GM19397 (cell line): Measurements from ENCODE around the gene KIF16B.

Experiments
- ATAC-seq: cut with Tn5 transposase; IDR thresholded peaks from one replicate; pipeline ENCODE4 v1.9.1; 2021; ENCODE audit warnings: mild to moderate bottlenecking, moderate library complexity; ENCODE audit not compliant: unreplicated experiment

The KIF16B gene

DNA sequence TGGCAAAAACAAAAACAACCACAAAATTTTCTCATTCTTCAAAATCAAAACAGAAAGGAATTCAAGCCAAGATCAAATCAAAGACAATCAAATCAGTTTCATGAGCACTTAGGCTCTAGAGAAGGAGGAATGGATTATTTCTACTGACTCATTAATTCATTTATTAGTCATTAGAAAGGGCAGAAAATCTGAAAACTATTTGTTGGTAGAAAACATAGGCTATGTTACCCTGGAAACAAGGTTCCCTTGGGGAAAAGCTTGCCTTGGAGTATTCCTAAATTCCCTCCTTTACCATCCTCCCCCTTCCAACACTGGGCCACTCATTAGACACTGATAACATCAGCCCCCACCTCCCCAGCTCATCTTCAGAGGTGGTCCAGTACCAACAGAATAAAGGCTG is 17.5 kb downstream of the KIF16B start:
- no peak for ATAC-seq

DNA sequence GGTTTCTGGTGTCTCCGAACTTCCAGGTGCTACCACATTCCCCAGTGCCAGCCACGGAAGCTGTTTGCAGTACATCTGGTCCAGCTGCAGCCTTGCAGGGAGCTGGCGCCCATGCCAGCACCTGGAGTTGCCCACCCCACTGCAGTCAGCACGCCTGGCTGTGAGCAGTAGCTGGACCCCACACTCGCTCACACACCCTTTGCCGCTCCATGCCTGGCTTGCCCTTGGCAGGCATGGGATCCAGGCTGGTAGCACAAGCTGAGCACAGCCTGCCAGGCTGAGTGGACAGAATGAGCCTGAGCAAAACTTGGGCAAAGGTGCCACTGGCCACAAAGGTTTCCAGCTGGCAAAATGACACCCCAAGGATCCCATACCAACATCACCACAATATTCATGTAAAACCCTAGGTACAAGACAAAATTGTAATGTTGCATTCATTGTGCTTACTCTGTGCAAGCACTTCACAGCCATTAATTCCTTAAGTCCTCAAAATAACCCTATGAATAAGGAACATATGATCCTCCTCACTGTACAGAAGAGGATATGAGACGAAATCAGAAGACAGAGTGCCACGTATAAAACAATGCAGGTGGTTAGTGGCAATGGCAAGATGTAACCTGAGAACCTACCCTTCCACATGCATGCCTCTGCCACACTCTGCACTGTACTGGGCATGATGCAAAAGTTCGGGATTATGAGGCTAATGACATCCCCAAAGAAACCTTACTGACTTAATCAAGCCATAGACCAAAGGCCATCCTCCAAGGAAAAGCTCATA is 18.3 kb downstream of the KIF16B start:
- ATAC-seq = no peak

DNA sequence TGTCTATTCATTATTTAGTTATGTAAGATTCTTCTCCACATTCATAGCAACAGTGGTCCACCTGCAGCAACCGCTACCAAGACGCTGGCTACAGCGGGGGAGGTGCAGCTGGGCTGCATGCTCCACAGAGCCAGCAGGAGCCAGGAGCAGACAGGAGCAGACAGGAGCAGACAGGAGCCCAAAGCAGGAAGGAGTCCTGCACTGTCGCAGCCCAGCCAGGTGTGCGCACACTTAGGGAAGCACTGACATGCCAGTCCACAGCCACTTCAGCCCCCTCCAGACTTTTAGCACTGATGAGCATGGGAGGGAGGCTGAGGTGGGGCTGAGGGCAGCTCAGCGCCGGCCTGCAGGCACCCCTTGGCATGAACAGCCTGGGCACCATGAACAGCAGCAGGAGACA is 19.6 kb downstream of the KIF16B start:
- ATAC-seq = no peak

DNA sequence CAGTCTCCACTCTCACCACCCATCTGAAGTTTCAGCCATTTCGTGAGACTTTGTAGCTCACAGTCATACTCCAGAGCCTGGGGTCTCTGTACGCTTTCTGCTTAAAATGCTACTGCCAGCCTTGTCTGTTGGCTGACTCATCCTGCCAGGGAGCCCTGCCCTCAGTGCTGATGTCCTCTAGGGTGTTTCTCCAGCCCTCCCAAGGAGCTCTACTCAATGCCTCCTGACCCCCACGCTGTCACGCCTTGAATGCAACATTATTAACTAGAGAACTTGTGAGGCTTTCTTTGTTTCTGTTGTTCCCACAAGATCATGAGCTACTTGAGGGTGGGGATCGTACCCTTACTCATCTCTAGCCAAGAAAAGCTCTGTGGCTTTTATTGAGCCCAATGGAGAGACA is 20.1 kb downstream of the KIF16B start:
- ATAC-seq = no peak

DNA sequence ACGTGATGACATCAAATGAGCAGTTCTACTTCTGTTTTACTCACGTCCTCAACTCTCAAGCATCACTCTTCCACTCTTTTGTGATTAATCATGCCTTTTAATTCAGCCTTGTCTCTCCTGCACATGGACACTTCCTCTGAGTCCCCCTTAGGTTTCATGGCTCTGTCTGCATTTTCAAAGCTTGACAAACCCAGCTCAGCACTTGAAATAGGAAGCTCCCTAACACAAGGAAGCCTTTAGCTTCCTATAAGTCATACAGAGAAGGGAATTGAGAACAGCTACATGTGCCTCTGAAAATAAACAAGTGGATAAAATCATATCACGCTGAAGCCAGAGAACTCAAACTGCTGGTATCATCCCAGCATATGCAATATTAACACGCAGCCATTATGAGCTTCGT is 21.2 kb downstream of the KIF16B start:
- ATAC-seq = no peak

DNA sequence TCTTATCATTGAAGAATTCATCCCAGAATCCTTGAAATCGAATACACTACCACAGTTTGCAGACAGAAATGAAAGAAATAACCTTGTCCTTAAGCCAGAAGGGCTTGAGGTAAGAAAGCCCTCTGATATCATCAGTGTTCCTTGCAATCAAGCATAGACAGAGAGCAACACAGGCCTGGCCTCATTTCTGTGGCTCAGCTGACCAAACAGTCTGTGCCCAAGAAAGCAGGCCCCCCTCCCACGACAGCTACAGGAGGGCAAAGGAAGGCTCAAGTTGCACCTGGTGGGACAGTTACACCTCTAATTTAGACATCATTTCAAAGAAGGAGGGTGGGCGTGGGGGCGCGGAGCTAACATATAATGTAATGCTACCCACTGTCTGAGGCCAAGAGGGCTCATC is 21.6 kb downstream of the KIF16B start:
- no peak for ATAC-seq

DNA sequence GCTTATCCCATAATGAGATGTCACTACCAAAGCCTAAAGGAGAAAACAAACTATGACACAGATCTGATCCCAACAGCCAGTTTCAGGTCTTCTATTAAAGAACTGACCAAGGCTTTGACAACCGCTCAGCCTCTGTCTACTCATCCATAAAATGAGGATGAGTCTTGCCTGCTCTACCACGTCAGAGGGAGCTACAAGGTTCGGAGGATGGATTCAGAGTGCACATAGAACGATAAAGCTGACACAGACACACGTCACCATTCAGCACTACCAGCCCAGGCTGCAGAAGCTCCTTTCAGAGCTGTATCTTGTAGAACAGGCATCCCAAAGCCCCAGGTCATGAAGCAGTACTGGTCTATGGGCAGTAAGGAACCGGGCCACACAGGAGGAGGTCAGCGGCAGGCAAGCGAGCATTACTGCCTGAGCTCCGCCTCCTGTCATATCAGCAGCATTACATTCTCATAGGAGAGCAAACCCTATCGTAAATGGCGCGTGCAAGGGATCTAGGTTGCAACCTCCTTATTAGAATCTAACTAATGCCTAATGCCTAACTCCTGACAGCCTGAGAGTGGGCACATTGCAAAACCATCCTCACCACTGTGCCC is 25.1 kb downstream of the KIF16B start:
- no peak for ATAC-seq

DNA sequence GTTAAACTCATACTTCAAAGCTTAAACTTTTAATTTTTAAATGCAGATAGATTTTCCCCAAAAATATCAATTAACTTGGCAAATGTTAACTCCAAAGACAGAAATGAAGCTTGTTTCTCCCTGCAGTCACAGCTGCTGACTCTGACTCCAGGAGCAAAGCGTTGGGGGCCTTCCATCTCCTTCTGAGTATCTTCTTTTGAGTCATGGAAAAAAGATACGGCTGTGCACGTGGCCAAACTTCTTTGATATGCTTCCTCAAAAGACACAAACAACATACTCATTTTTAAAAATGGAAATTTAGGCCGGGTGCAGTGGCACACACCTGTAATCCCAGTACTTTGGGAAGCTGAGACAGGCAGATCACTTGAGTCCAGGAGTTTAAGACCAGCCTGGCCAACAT is 28.3 kb downstream of the KIF16B start:
- ATAC-seq = no peak

DNA sequence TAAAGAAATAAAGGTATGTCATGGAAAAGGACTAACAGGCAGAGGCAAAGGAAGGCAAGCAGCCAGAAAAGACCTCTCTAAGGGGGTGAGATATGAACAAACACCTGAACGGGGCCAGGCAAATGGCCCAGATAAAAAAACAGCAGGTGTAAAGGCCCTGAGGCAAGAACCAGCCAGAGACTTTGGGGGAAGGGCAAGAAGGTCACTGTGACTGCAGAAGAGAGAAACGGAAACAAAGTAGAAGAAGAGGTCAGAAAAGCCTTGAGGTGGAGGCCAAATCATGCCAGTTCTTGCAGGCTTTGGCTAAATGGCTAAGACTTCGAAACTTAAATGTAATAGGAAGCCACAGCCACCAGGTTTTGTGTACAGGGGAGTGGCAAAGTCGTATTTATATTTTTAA is 30.8 kb downstream of the KIF16B start:
- no peak for ATAC-seq

DNA sequence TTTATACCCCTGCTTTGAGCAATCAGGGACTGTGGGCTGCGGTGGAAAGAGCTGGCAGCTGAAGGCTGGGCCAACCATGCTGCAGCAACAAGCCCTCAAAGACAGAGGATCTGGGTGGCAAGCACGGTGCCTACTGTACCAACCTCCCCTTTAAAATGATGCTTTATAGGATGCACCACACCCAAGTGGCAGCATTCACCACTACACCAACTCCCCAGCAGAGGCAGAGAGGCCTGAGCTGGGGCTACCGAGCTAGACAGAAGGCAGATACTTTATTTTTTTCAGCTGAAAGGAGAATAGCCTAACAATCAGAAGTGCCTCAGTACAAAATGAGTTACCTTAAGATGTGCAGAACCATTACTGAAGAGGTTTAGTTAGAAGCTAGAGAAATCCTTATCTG is 31.4 kb downstream of the KIF16B start:
- no peak for ATAC-seq

DNA sequence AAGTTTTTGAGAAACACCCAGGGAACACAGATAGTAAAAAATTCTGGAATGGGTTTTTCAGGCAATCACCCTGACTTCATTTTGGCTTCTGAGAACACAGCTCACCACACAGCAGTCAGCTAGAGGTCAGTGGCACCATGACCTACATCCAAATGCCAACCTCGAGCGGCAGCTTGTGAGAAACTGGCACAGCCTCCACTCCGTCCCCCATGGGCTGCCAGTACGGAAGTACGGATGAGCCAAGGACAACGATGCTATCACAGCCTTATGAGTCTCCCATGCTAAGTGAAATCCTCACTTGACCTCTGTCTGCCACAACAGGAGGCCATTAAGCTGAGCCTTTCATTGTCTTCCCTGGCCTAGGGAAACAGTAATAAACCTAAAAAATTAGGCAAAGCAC is 32.0 kb downstream of the KIF16B start:
- ATAC-seq = no peak

DNA sequence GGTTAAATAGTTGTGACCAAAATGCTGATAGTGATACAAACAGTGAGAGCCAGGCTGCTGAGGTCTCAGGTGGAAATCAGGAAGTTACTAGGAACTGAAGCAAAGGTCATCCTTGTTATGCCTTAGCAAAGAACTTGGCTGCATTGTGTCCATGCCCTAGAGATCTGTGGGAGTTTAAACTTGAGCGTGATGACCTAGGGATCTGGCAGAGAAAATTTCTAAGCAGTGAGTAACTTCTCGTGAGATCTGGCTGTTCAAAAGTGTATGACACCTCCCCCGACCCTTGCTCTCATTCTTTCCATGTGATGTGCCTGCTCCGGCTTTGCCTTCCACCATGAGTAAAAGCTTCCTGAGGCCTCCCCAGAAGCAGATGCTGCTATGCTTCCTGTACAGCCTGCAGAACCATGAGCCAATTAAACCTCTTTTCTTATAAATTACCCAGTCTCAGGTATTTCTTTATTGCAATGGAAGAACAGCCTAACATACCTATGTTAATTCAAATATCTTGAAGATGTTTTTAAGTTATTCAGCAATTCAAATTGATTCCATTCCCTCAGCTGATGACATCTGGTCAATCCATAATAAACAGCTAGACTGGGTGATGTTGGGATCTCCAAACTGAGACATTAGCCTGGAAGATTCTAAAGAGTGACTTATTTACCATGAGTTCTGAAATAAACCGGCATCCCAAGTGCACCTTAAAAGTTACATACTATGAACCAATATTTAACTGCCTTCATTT is 33.8 kb downstream of the KIF16B start:
- ATAC-seq = no peak

DNA sequence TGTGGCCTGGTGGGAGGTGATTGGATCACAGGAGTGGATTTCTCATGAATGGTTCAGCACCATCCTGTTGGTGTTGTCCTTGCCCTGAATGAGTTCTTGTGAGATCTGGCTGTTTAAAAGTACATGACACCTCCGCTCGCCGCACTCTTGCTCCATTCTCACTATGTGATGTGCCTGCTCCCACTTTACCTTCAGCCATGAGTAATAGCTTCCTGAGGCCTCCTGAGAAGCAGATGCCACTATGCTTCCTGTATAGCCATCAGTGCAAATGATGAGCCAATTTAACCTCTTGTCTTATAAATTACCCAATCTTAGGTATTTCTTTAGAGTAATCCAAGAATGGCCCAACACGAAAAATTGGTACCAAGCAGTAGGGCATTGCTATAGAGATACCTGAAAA is 34.5 kb downstream of the KIF16B start:
- ATAC-seq = no peak

DNA sequence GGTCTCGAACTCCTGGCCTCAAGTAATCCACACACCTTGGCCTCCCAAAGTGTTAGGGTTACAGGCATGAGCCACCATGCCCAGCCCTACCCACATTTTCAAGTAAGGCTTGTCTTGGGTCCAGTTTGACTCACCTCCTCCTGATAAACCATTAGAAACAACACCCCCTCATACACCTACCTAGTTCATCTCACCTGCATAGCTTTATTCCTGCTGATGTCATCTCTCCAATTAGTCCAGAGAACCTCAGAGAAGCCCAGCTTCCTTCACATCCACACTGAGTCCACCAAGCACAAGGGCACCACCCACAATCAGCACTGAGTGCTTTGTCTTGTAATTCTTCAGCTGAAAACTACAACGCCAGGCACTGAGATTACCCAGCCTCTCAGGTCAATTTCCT is 35.3 kb downstream of the KIF16B start:
- ATAC-seq = no peak

DNA sequence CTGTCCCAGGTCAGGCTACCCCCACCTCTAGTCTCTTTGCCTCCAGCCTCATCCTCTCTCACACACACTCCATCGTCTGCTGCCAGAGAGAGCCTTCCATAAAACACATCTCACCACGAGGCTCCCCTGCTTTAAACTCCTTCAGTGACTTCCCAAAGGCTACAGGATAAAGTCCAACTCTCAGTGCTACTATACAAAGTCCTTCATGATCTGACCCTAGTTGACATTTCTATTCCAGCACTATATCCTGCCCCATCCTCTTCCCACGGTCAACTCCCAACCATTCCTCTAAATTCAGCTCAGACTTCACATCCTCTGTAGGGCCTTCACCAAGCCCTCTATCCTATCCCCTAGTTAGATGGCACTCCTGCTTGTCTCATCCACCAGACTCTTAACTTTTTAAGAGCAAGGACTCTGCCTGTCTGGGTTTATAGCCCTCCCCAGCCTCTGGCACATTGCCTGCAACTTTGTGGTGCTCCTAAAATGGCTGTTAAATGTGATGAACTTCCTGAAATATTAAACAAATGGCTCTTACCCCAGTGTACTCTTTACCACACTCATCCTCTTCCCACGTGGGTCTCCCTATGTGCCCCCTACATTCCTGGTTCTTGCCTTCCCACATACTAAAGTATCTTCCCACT is 36.1 kb downstream of the KIF16B start:
- no peak for ATAC-seq

DNA sequence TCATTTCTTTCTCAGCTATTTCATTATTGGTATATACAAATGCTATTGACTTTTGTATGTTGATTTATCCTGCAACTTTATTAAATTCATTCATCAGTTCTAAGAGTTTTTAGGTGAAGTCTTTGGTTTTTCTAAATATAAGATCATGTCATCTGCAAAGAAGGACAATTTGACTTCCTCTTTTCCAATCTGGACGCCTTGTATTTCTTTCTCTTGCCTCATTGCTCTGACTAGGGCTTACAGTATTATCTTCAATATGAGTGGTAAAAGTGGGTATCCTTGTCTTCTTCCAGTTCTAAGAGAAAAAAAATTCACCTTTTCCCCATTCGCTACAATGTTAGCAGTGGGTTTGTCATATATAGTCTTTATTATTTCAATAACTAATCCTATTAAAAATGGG is 38.0 kb downstream of the KIF16B start:
- no peak for ATAC-seq

DNA sequence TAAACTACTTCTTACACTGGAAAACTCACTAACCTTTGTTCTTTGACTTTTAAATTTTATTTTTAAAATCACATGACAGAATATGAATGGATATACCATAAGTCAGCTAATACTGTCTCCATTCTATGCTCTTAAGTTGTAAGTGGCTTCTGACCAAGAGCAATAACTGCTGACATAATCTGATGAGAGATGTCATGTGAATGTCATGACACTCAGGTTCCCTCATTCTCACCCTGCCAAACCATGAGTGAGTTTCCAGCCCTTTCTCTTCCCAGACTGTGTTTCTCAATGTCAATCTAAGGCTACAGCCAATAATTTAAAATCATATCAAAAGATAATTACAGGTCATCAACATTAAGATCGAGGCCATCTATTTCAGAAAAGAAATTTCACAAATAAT is 39.7 kb downstream of the KIF16B start:
- ATAC-seq = no peak

DNA sequence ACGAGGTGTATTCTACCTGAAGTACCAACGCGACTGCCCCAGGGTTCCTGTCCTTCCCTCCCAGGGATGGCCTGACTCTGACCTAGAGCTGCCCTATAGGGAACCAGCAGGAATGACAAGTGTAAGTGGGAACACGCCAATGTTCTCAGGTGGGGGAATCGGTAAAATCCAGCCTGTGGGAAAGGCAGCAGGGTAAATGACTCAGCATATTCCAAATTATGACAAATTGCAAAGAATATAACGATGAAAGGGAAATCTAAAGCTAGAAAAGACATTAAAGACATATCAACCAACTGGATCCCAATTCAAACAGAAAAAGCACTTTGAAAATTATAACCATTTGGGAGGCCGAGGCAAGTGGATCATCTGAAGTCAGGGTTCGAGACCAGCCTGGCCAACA is 41.8 kb downstream of the KIF16B start:
- ATAC-seq = no peak

DNA sequence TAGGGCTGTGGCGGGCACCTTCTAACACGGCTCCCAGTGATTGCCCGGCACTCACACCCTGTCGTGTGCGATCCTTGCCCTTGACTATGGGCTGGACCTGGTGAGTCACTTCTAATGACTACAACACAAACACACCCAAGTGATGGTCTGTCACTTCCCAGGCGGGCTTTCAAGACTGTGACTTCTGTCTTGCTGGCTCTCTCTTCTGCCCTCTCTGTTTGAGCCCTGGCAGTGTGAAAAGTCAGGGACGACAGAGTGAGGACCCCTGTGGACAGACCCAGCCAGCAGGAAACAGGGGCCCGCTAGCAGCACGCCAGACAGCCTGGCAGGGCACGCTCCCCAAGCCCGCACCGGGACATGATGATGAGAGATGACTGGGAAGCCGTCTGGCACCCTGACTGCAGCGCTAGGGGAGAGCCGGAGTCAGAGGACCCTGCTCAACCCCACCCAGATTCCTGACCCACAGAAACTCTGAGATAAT is 43.0 kb downstream of the KIF16B start:
- no peak for ATAC-seq

DNA sequence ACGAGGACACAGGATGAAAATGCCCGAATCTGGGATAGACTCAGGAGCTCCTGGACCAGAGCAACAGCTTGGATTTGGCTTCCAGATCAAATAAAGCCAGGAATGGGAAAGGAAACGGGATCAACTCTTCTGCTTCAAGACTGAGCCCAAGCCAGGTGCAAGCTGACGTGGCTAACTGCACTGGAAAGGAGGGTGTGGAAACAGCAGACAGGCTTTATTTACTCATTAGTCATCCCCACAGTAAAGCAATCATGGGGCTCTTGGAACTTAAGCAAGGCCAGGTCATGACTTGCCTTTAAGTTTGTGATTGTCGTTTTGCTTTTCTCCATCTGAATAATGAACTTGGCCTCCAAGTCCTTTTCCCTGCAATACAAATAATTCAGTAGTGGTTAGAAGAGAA is 45.2 kb downstream of the KIF16B start:
- ATAC-seq = no peak

DNA sequence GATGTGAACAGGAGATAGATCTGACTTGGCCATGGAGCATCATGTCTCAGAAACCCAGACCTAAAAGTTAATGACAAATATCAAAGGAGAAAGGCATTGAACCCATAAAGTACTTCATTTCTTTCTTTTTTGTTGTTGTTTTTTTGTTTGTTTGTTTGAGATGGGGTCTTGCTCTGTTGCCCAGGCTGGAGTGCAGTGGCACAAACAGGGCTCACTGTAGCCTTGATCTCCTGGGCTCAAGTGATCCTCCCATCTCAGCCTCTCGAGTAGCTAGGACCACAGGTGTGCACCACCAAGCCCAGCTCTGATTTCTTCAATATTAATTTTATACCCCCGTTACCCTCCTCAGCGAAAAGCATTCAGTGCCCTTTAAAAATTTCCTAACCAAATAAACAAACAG is 45.8 kb downstream of the KIF16B start:
- ATAC-seq = no peak
